Left lung (tissue), 10 donors: ENCODE data around the gene MAFB. TPM values are rescaled to one million over a fixed set of nuclear protein-coding genes. Genes with fewer than 3 reads are reported as not detected.
A peak's percentile ranks its signal among the peaks of the same experiment; 100 is the strongest.

Source experiments
- ATAC-seq: fragments of 200-7000 bp; cut with Tn5 transposase; one replicate; pipeline ENCODE4 v1.9.1; 2020; ENCODE audit warnings: moderate library complexity
- DNase-seq, 4 donors: peaks; one replicate each; pipeline ENCODE4 v3.0.0-alpha.2; 2013 to 2020
- H3K27ac ChIP-seq, 2 donors: fragments of 200-600 bp; sonication (generic) in 1 of 2; one replicate each; pipeline versions ENCODE4 v1.5.0 to v1.8.0; 2020 to 2021
- H3K27me3 ChIP-seq, 2 donors: fragments of 200-600 bp; sonication (generic) in 1 of 2; one replicate each; pipeline versions ENCODE4 v1.5.0 to v1.8.0; 2020 to 2021
- H3K36me3 ChIP-seq, 2 donors: fragments of 200-600 bp; sonication (generic) in 1 of 2; one replicate each; pipeline versions ENCODE4 v1.5.0 to v1.8.0; 2020 to 2021
- H3K4me1 ChIP-seq, 2 donors: fragments of 200-600 bp; one replicate each; pipeline ENCODE4 v1.8.0; 2021
- H3K4me3 ChIP-seq, 2 donors: fragments of 200-600 bp; sonication (generic) in 1 of 2; one replicate each; pipeline versions ENCODE4 v1.5.0 to v1.8.0; 2020 to 2021; ENCODE audit warnings: mild to moderate bottlenecking in 1 of 2
- H3K9me3 ChIP-seq, 2 donors: fragments of 200-600 bp; sonication (generic) in 1 of 2; one replicate each; pipeline versions ENCODE4 v1.5.0 to v1.8.0; 2020 to 2021
- CTCF ChIP-seq, 2 donors: fragments of 200-600 bp; sonication (generic) in 1 of 2; IDR thresholded peaks; one replicate each; pipeline versions ENCODE4 v1.5.0 to v1.8.0; 2021; ENCODE audit warnings: antibody characterized with exemption in 2 of 2
- intact Hi-C, 2 donors: fragments of 100-400 bp; cut with DNase I; formaldehyde crosslinking; loops; one replicate each; pipeline versions ENCODE4 v1.11.2 to v1.14.2; 2022
- polyA plus RNA-seq, 6 donors: library from polyadenylated mRNA; unstranded; fragments of 120-200 nt; gene quantifications; one replicate each; pipeline ENCODE4 v1.2.1, GENCODE V29; 2013; ENCODE audit not compliant: insufficient read length in 6 of 6
- total RNA-seq, 2 donors: library from RNA; stranded (reverse); fragmentation: NEBNext Ultra II Directional; extraction: Animal tissue kit (Norgen Biotek cat#: 25700); gene quantifications; one replicate each; pipeline ENCODE4 v1.2.1, GENCODE V29; 2021
- donor health status: DM: no; HTN: yes; CAD: no.
- donor health status: DM: no; HTN: no; CAD: no.

MAFB gene
- total and polyA plus RNA-seq, 8 donors: 9.8 to 111 (median 12.3) TPM

DNA sequence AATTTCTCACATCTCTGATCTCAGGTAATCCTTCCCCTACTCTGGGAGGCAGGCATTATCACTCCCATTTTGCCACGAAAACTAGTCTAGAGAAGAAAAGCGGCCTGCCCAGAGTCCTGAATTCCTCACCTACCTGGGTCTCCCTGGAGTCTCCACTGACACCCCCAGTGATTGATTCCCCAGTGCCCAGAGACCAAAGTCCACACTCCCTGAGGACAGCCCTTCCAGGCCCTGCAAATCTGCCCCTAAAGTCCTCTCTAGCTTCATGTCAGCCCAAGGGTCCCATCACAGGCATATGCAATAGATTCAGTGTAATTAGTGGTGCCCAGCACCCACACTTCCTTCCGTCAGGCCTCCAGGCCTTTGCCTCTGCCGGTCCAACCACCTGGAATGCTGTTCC is 47.2 kb downstream of the MAFB start:
- DNase-seq (no peak), ATAC-seq (no peak)
- Histone ChIP-seq H3K36me3 (no peaks in the 10 kb centered on the region), H3K4me3 (no peak overlapping the region), H3K27me3 (no peaks in the 10 kb centered on the region), H3K9me3 (no peaks in the 10 kb centered on the region), H3K27ac (no peak overlapping the region), H3K4me1 (peaks cover 0 to 24% of the 10 kb centered on the region in 2 donors)
- intact Hi-C loops: no loop called here
- no peak for TF ChIP-seq CTCF (IDR thresholded peaks at IDR 0.05)

GRCh38 chr20:40641202-40641601 is 47.8 kb downstream of the MAFB start:
- no peaks in the 10 kb centered on the region for H3K27me3 ChIP-seq
- TF ChIP-seq CTCF (IDR thresholded peaks at IDR 0.05): no peak
- intact Hi-C loops: no loop called here
- H3K27ac ChIP-seq: no peak overlapping the region
- no peak overlapping the region for H3K4me3 ChIP-seq
- no peaks in the 10 kb centered on the region for H3K36me3 ChIP-seq
- H3K4me1 ChIP-seq: peaks cover 0 to 21% of the 10 kb centered on the region in 2 donors
- no peaks in the 10 kb centered on the region for H3K9me3 ChIP-seq
- peak; percentile 42 for ATAC-seq
- no peak for DNase-seq

DNA sequence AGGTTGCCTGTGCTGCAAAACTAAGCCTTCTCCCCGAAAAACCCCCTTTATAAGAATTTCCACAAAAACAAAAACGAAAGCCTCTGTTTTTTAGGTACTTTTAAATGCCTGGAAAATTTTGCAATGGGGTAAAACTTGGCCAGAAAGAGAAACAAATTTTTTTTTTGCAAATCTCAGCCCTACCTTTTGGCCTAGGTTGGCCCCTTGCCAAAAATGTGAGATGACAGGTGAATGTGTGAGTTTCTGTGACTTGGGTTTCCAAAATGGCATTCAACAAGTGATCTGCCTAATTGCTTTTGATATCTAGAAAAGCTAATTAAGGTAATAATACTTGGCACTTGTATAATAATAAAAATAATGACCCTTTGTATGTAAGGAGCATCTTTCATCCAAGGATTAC is 48.4 kb downstream of the MAFB start:
- Histone ChIP-seq H3K27me3 (no peaks in the 10 kb centered on the region), H3K4me1 (peaks cover 0 to 19% of the 10 kb centered on the region in 2 donors), H3K4me3 (no peak overlapping the region), H3K9me3 (no peaks in the 10 kb centered on the region), H3K27ac (no peak overlapping the region), H3K36me3 (no peaks in the 10 kb centered on the region)
- ATAC-seq: no peak
- no peak for DNase-seq
- intact Hi-C loops: no loop called here
- no peak for TF ChIP-seq CTCF (IDR thresholded peaks at IDR 0.05)

DNA sequence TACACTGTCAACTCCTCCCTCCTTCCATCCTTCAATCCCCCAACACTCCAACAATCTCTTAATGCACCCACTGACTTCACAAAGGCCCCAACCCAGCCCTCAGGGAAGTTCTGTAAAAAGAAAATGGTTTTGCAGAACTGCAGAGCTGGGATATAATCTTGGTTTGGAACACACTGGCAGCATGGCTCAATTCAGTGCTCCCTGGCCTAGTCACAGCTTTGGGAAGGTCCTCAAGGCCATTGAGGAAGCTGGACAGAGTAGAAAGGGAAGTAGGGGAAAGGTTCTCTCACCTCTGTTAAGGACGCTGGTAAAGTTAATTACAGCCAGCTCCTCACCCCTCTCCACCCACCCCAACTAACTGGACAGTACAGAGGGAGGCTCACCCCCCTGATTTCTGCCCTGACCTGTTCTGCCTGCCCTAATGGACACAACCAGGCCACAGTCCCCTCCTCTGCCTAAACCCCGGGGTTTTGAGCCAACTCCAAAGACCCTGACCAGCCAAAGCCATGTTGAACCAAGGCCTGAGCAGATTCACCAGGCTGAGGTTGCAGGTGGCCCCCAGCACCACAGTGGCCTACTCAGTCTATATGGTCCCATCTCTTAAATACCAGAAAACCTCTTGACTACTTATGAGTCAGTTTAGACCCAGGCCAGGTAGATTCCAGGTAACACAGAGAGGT is 49.2 kb downstream of the MAFB start:
- no peak for TF ChIP-seq CTCF (IDR thresholded peaks at IDR 0.05)
- Histone ChIP-seq H3K9me3 (no peaks in the 10 kb centered on the region), H3K4me3 (no peak overlapping the region), H3K4me1 (peaks cover 0 to 19% of the 10 kb centered on the region in 2 donors), H3K27me3 (no peaks in the 10 kb centered on the region), H3K27ac (no peak overlapping the region), H3K36me3 (no peaks in the 10 kb centered on the region)
- ATAC-seq (peak; percentile 47), DNase-seq (no peak)
- intact Hi-C loops: no loop called here

DNA sequence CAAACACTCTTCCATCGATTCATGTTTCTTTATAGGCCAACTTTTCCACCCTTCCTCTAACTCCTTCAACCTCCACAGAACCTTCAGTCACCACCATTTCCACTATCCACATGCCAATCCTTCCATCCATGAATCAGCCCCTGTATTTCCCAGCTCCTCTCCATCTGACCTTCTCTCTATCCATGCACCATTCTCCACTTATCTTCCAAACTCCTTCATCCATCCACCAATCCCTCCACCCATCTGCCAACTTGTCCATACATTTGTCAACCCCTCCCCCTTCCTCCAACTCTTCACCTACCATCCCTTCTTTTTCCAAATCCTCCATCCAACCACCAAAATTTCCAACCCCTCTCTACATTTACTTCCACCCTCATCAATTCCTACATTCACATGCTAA is 49.9 kb downstream of the MAFB start:
- no peak overlapping the region for H3K27ac ChIP-seq
- TF ChIP-seq CTCF (IDR thresholded peaks at IDR 0.05): no peak
- intact Hi-C loops: no loop called here
- no peaks in the 10 kb centered on the region for H3K9me3 ChIP-seq
- no peaks in the 10 kb centered on the region for H3K36me3 ChIP-seq
- peaks cover 0 to 19% of the 10 kb centered on the region in 2 donors for H3K4me1 ChIP-seq
- no peak for ATAC-seq
- no peak for DNase-seq
- no peaks in the 10 kb centered on the region for H3K27me3 ChIP-seq
- no peak overlapping the region for H3K4me3 ChIP-seq
